DMS79 (cell line): ENCODE measurements around the gene PBX4.

Experiments used
- DNase-seq: peaks from one replicate; lab custom pipeline; 2025; lab: John Stamatoyannopoulos, UW

The PBX4 gene

DNA sequence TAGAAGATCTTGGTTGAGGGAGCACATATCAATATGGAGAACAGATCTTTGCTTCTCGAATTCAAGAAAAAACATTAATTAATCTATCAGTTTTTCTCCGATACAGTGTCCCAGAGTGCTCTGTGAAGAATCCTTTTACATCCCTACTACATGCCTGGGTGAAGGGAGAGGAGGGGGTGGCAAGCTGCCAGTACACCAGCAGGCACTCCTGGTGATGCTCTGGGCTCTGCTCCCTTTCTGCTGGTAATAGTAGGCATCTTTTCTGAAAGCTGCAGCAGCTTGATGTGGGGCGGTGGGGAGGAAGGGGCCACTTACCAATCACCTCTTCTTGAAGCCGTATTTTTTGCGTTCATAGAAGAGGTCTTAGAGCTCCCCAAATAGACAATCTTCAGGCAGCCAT is 30.7 kb downstream of the PBX4 start:
- DNase-seq: no peak

DNA sequence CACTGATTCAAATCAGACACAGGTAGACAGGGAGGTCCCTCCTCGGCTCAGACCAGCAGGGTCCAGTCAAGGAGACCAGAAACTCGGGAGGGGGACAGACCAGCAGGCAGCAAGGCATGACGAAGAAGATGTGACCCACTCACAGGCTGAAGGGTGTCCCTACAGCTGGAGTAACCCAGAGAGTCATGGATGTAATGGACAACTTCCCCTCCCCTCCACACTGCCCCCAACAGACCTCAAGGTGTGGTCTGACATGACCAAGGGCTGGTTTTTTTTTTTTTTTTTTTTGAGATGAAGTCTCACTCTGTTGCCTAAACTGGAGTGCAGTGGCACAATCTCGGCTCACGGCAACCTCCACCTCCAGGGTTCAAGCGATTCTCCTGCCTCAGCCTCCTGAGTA is 34.1 kb downstream of the PBX4 start:
- no peak for DNase-seq

DNA sequence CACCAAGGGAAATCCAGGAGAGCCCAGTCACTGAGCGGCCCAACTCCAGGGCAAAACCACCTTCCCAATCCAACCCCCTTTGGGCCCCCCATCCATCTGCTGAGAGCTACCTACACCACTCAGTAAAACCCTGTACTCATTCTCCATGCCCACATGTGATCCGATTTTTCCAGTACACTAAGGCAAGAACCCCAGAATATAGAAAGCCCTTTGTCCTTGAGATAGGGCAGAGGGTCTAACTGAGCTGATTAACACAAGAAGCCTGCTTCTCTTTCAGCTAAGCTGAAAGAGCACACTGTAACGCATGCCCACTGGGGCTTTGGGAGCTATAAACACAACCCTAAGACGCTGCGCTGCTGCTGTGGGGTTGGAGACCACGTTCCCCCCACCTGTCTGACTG is 36.0 kb downstream of the PBX4 start:
- no peak for DNase-seq

DNA sequence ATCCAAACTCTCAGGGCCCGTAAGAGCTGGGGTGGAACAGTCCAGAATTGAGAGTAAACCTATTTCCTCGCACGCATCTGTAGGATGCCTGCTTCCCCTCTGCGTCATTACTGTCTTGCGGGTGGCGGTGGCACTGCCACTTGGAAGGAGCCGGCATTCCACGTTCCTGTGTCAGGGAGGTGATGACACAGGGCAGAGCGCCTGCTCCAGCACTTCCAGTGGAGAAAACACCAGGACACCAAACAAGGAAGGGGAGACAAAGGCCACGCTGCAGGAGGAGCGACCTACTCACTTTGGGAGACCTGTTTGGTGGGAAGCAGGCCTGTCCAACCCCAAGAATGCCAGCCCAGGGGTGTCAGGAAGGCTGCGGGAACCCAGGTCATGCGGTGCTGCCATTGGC is 37.1 kb downstream of the PBX4 start:
- no peak for DNase-seq

DNA sequence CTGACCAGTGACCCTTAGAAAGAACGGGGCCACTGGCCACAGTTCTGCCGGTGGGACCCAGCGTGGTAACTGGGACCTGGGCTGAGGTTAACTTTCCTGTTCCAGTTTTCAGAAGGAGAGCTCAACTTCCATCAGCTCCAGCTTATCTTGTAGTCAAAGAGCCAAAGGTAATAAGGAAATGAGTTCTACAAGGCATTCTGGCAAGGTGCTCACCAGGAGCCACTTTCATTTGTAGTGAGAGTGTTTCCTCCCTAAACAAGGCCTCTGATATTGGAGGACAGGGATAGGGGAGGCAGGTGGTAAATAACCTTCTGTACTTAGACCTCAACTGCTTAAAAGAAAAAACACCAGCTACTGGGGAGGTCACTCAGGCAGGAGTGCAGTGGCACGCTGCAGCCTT is 38.1 kb downstream of the PBX4 start:
- no peak for DNase-seq

DNA sequence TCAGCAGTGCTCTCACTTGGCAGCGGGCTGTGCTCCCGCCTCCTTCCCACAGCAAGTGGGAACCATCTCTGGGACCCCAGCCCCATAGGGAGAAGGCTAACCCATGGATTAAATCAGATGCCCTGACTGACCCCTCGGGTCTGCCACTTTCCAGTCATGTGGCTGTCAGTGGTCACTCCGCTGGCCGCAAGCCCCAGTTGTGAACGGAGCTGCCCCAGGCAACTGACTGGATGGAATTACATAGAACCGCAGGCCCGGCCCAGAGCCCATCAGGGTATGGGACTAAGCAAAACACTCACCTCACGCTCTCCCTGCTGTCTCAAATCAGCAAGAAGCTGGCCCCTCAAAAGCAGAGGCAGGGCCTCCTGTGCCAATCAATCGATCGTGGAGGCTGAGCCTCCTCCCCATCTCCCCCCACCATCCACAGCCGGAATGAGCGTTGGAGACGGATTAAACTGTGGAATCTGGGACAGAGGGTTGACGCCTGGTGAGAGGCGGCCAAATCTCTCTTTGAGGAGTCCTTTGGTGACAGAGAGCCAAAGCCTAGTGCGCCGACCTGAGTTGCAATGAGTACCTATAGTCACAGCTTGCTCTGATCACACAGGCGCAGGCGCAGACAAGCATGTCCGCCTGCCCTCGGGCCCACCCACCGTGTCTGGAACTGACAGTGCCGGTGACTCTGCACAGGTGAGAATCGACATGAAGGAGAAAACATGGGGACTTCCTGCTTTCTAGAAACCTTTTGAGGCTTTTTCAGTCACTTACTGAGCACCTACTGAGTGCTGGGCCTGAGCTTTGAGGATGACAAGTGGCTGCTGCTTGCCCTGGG is 38.7 kb downstream of the PBX4 start:
- no peak for DNase-seq

DNA sequence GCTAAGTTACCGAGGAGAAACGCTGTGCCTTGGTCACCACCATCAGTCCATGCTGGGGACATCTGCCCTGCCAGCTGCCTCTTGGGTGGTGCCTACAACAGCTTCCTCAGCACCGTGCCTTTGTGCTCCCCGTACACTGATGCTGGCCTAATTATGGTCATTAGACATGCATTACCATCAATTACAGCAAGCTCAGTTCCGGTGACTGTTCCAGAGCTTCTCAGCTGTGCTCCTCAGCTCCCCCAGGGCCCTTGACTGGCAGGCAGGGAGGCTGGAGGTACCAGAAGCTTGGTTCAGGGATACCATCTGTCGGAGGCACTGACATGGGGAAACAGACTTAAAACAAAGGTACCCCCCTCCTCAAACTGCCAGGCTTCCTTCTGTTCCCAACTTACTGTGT is 40.2 kb downstream of the PBX4 start:
- DNase-seq: no peak

DNA sequence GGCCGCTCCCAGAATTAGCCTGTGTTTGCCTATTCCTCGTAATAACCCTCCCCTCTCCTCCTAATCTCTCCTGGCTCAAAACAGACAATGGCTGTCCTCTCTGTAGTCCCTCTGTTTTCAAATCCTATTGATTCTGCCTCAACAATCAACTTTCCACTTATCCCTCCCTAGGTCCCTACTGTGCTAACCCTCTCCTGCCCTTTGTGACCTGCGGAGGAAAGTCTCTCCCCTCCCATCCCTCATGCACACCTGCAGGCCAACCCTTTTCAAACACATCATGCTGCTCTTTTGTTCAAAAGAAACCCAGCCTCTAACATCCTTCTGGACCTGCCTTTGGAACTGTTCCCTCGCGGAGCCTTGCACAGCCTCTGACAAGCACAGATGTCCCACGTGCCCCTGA is 43.1 kb downstream of the PBX4 start:
- DNase-seq: no peak

DNA sequence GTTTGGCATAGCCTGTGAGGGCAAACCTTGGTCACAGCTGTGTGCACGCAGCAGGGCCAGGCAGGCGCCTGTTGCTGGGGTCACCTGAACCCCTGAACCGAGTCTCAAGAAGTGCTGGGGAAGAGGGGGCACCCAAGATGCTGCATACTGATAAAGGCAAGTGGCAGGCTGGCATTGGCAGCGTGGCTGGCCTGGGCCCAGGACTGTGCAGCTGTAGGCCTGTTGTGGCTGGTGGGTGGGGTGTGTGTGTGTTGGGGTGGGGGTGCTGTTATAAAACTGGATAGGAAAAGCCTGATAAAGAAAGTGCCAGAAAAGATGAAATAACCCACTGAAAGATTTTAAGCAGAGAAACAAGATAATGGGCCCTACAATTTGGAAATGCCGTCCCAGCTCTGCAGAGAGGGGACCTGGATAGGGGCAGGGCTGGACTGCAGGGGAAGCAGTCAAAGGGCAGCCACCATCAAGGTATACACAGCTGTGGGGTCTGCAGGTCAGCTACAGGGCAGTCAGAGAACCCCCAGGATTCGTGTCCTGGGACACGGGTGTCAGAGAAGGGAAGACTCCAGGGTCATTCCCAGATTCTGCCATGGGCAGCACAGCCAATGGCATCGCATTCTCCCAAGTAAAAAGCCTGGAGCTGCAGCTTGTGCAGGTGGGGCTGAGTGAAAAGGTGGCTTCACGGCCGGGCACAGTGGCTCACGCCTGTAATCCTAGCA is 47.3 kb downstream of the PBX4 start:
- no peak for DNase-seq

DNA sequence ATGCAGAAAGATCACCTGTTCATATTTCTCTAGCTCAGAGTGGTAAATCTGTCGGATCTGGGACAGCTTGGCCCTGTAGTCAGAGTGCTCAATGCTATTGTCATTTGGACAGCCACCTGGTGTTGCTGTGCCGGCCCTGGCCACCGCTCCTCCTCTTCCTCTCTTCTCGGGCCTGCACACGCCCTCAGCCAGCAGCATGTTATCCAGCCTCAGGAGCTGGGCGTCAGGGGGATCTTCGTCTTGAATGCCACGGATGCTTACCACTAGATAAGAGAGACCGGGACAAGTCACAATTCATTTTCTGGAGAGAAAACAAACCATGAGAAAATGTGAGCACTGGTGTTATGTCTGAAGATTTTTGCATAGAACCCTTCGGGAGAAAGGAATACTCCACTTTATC is 47.9 kb downstream of the PBX4 start:
- DNase-seq: no peak

DNA sequence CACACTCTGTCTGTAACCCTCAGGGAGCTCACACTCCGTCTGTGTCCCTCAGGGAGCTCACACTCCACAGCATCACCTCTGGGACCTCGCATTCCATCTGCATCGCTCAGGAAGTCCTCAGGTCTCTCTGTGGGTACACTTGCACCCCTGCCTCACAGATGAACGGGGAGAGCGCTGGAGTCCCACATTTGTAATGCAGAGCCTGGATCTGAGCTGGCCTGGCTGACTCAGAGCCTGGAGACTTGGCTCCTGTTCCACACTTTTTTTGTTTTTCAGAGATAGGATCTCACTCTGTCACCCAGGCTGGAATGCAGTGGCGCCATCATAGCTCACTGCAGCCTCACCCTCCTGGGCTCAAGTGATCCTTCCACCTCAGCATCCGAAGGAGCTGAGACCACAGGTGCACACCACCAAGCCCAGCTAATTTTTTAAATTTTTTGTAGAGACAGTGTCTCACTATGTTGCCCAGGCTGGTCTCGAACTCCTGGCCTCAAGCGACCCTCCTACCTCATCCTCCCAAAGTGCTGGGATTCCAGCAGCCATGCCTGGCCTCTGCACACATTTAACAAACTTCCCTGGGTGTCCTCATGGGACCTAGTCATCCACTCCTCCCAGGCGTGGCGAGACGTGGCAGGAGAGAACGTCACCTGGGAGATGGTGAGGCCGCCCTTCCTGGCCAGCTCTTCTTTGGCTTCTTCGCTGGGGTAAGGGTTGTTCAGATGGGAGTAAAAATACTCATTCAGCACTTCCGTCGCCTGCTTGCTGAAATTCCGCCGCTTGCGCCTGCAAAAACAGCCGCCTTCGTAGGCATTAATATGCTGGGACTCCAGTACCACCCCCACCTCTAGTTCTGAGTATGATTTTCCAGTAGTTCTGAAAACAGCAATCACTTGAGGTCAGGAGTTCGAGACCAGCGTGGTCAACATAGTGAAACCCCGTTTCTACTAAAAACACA is 49.4 kb downstream of the PBX4 start:
- no peak for DNase-seq

DNA sequence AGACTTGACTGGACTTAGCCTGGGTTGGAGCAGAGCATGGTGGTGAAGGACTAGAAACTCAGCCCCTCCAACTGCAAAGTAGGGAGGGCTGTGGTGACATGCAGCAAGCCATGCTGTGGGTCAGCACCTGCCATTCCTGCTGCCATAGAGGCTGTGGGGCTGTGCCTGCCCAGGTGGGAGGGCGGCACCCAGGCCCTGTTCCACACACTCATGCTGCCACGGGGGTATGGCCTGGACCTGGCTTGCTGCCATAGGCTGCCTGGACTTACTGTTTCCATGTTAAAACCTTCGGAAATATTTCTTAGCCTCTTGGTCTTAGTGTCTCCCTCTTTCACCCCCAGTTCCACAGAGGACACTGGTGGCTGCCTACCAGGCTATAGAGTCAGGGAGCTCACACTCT is 51.1 kb downstream of the PBX4 start:
- no peak for DNase-seq

DNA sequence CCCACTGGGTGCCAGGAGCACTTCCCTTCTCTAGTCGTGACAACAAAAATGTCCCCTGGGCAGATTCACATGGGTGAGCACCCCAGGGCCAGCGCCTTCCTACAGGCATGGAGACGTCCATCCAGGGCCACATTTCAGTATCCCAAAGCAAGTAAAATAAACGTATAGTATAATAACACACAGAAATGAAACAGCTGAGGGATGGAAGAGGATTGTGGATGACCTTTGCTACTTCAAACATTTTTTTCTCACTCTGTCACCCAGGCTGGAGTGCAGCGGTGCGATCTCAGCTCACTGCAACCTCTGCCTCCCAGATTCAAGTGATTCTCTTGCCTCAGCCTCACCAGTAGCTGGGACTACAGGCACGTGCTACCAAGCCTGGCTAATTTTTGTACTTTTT is 52.2 kb downstream of the PBX4 start:
- DNase-seq: no peak

DNA sequence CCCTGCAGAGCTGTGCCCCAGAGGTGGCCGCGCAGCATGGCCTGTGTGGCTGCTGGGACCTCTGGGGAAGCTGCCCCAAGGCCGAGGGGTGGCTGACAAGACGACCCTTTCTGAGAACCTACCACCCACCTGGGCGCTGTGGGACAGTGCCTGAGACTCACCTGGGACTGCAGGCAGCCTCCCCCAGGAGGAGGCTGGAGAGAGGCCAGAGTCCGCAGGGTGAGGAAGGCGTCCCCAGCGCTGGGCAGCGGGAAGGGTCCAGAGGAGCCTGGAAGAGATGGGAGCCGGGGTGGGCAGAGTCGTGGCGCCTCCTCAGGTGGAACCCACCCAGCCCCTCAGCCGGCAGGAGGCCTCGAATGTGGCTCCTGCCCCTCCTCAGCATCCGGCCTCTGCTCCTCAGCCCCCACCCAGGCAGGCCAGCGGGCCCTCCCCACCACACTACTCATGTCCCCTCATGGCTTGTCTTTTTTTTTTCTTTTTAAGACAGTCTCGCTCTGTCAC is 55.1 kb downstream of the PBX4 start:
- DNase-seq: no peak

DNA sequence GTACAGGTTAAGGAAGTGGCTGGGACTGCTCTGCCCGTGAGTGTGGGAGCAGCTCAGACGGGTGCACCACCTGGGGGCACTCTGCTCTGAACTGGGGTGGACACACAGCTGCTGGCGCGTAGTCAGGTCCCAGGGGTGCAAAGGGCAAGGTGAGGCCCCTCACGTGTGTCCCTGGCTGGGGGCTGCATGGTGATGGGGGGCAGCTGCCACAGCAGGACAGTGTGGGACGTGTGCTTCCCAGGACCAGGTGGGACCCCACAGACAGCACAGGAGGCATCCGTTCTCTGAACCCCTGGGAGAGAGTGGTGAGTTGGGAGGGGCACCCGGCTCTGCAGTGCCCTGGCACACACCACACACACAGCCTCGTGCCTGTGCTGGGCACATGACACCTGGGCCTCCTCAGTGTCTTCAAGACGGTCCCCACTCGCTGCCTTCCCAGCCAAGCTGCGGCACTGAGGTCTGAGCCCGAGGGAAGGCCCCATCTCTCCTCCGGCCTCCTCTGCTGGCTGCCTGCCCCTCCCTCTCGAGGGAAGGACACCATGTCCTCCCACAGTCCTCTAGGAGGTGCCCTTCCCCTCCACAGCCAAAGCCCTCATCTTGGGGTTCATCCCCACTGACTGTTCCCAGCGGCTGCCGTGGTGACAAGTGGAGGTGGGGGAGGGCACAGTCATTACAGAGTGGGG is 55.7 kb downstream of the PBX4 start:
- no peak for DNase-seq

DNA sequence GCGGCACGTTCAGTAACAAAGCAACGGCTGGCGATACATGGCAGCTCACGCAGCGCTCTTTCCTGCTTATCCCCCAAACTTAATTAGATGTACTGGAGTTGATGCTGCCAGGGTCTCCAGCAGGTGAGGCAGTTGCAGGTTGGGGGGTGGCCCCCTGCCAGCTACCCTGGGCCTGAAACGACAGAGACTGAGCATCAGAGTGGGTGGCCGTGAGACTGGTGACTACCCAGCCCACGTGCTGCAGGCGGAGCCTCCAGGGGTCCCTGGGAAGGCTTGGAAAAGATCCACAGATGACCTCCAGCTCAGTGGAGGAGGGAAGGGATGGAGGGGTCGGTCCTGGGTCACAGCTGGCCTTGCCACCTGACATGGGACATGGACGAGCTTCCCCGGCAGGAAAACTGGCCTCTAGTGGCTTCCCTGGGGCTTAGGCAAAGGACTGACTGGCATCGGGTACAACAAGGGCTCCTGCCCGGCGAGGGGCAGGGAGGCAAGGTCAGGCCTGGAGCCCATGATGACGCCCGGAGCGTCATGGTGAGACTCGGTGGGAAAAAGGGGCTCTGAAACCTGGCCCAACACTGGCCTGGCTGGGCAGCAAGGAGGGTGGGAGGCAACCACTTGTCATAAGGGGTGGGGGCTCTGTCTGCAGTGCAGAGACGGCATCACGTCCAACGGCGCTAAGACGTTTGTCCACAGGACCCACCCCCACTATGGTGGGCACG is 56.4 kb downstream of the PBX4 start:
- DNase-seq: no peak

DNA sequence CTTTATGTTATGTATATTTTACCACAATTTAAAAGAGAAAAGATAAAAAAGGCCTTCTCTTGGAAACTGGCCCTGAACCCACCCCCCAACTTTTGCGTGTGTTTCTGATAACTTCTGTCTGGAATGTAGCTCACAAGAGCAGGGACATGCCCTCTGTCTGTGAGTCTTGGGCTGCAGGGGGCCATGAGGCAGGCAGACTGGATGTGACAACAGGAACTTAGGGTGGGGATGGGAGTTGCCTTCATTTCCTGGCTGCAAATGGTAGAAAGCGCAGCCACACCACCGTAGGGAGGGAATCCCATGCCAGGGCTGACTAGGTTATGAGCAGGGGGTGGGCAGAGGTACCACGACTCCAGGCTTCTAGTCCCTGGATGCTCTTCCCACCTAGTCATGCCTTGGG is 58.6 kb downstream of the PBX4 start:
- DNase-seq: no peak

DNA sequence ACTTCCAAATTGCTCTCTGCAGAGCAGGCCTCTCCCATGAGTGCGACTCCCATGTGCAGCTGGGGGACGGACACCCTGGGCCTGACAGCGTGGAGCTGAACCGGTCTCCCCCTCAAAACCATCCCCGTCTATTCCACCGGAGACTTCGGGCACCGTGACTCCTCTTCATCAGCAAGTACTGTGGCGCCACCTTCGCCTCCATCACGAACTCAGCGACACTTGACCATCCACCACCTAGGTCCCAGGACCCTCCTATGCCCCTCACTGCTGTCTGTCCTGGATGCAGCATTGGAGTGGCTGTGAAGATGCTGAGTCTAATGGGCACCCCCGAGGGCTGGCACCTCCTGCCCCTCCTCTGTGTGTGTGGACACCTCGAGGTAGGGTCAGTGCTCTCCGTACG is 59.9 kb downstream of the PBX4 start:
- no peak for DNase-seq

DNA sequence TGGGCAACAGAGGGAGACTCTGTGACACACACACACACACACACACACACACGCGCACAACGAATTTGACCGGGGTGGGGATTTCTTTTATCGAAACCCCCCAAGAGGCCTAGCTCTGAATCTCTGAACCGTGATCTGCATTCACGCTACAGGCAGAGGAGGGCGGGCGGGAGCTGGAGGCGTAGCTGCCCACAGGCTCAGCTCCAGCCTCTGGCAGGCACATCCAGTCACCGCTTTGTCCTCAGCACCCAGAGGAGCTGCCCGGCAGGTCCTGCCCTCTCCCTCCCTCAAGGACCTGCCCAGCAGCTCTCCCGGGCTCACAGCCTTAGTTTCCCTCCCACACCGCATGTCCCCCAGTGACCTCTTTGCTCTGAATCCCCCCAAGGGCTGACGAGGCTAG is 60.4 kb downstream of the PBX4 start:
- DNase-seq: no peak

DNA sequence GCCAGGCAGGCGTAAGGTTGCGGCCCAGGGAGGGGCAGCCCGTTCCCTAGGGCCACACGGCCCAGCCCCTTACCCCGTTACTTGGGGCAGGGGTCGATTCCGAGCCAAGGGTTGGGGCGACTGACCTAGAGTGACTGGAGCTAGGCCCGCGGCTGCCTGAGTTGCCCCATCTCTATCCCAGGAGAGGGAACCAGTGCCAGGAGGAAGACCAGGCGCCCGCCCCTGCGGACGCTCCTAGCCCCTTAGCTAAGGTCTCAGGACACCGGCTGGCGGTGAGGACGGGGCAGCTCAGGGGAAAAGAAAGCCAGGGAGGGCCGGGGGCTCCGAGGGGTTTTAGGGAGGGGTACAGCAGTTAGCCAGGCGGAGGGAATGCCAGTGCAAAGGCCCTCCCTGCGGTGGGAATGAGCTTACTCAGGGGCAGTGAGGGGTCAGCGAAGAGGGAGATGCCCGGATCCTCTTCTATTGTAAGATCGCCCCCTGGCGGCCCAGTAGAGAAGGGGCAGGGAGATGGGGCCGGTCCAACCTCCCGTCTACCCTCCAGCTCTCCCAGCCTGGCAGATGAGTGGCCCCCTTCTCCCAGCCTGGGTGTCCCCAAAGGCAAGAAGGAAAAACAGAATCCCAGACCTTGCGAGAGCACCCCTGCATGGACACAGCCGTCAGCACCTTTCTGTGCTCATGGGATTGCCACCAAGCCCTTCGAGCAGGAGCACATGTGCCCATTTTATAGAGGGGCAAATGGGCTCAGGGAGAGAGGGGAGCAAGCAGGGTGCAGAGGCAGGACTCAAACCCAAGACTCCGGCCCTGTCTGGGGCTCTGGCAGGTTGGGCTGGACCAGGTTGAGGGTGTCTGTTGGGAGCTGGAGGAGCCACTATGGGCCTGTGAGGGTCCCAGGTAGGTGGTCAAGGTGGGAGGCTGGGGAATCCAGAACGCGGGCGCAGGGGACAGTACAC is 64.1 kb downstream of the PBX4 start:
- no peak for DNase-seq
